ENCODE data around the gene G6PC1.
"Not testable (repeated sequence)": the region's sequence is repeated elsewhere in the genome, so short reads cannot be mapped to it uniquely, and the experiment has no call there.

The G6PC1 gene

GRCh38 chr17:42900460-42901331, at the start of gene G6PC1:
TSS of gene G6PC1 (plus strand) at chr17:42900799. CDS start at chr17:42900877, 78 bp downstream.
- no peak for DNase-seq

DNA sequence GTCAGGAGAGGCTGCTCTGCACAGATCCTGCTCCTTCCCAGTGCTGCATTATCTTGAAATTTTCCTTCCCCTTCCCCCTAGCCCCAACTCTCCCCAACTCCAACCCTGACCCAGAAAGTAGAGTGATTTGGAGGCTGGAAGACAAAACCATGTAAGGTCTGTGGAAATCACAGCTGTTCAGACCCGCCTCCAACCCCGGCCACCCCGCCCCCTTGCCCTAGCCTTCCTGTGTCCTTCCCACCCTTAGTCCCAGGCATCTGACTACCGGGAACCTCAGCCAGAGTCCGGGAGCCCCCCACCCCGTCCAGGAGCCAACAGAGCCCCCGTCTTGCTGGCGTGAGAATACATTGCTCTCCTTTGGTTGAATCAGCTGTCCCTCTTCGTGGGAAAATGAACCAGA, 49.6 kb upstream of the G6PC1 start, which contains the start of gene AOC3:
TSS of gene AOC3 (plus strand) at position 246 of the 400 bp plus-strand sequence. CDS start at position 391, 145 bp downstream.
- DNase-seq, result no peak

DNA sequence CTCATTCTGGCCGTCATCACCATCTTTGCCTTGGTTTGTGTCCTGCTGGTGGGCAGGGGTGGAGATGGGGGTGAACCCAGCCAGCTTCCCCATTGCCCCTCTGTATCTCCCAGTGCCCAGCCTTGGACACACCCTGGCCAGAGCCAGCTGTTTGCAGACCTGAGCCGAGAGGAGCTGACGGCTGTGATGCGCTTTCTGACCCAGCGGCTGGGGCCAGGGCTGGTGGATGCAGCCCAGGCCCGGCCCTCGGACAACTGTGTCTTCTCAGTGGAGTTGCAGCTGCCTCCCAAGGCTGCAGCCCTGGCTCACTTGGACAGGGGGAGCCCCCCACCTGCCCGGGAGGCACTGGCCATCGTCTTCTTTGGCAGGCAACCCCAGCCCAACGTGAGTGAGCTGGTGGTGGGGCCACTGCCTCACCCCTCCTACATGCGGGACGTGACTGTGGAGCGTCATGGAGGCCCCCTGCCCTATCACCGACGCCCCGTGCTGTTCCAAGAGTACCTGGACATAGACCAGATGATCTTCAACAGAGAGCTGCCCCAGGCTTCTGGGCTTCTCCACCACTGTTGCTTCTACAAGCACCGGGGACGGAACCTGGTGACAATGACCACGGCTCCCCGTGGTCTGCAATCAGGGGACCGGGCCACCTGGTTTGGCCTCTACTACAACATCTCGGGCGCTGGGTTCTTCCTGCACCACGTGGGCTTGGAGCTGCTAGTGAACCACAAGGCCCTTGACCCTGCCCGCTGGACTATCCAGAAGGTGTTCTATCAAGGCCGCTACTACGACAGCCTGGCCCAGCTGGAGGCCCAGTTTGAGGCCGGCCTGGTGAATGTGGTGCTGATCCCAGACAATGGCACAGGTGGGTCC, 49.0 kb upstream of the G6PC1 start:
- not testable (repeated sequence) for DNase-seq

DNA sequence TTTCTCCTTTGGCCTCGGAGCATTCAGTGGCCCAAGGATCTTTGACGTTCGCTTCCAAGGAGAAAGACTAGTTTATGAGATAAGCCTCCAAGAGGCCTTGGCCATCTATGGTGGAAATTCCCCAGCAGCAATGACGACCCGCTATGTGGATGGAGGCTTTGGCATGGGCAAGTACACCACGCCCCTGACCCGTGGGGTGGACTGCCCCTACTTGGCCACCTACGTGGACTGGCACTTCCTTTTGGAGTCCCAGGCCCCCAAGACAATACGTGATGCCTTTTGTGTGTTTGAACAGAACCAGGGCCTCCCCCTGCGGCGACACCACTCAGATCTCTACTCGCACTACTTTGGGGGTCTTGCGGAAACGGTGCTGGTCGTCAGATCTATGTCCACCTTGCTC, 48.2 kb upstream of the G6PC1 start:
- no peak for DNase-seq

DNA sequence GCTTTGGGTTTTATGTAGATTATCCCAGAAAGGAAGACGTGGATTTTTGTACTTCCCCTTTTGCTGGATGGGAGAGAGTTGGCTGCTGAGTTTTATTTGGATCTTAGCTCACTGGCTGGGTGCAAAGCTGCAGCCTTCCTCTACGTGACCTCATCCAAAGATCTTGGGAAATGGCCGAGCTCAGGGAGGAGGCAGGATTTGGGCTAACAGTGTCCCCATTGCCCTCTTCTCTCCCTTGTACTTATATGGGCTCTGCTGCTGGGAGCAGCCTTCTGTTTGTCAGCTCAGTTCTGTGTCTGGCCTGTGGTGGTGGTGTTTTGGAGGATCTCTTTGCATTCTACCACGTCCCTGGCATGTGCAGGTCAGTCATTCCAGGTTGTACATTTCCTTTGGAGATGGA, 47.6 kb upstream of the G6PC1 start:
- no peak for DNase-seq

DNA sequence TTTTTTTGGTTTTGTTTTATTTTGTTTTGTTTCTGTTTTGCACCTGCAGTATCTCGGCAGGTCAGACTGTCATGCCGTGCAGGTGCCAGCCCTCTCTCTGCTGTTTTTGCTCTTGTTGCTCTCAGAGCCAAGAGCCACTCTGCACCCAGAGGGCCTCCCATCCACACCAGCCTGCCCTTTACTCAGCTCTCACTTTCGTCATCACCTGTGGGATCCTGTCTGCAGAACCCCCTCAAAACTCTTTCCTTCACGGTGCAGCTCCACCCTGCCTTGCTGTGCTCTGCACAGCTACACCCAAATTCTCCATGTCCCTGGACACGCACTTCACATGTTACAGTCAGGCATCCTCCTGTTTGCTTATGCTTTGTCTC, 47.0 kb upstream of the G6PC1 start:
- DNase-seq, result no peak

GRCh38 chr17:42853968-42854790, 46.4 kb upstream of the G6PC1 start:
- DNase-seq, result no peak

DNA sequence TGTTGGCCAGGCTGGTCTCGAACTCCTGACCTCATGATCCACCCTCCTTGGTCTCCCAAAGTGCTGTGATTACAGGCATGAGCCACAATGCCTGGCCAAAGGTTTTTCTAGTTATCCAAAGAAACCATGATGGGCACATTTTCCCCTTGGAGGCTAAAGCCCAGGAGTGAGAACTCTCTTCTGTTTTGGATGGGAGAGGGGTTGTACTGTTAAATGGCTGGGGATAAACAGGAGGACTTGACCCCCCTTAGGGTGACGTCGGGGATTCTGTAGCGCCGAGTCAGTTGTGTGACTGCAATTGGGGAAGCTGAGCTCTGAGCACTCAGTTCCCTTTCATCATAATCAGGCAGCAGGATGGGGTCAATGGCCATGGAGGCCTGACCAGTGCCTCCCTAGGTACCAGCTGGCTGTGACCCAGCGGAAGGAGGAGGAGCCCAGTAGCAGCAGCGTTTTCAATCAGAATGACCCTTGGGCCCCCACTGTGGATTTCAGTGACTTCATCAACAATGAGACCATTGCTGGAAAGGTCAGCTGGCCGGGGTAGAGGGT, 45.5 kb upstream of the G6PC1 start:
- DNase-seq, result no peak

- DNase-seq, result not testable (repeated sequence)
These were observed 44.5 kb upstream of the G6PC1 start for GRCh38 chr17:42856093-42856492.

- DNase-seq, result not testable (repeated sequence)
These were observed 44.1 kb upstream of the G6PC1 start for GRCh38 chr17:42856516-42856915.

GRCh38 chr17:42857389-42857788, 43.2 kb upstream of the G6PC1 start:
- DNase-seq, result no peak

DNA sequence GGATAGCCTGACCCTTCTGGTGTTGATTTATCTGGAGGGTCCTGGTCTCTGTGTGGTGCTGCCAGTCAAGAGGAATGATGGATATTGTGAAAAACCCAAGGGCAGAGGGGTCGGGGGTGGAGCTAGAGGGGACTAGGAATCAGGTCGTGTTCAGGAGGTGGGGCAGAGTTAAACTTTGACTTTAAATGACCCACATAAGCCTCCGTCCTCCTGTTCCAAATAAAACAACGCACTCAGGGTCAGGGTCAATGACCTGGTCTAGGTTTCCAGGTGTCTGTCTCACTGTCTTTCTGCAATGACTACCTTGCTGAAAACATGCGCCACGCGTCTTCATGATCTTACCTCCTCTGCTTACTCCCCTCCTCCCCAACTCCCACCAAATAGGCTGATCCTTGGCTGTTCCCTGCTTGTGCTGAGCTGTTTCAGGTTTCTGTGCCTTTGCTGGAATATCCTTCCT, 34.9 kb upstream of the G6PC1 start:
- DNase-seq, result no peak

DNA sequence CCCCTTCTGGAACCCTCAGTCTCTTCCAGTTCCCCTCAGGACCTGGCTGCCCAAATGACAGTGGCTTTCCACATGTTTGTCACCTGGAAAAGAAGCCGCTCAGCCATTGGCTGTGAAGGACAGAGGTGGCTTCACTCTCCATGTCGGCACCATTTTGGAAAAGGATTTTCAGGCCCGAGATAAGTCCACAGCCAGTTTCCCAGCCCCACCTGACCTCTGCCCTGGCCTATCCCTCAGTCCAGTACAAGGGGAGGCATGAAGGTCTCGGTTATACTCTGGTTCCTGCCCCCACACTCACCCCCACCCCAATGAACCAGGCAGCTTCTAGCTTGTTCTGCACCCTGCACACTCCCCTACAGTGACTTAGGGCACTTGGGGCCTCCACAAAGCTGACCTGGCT, 34.4 kb upstream of the G6PC1 start:
- DNase-seq, result no peak

DNA sequence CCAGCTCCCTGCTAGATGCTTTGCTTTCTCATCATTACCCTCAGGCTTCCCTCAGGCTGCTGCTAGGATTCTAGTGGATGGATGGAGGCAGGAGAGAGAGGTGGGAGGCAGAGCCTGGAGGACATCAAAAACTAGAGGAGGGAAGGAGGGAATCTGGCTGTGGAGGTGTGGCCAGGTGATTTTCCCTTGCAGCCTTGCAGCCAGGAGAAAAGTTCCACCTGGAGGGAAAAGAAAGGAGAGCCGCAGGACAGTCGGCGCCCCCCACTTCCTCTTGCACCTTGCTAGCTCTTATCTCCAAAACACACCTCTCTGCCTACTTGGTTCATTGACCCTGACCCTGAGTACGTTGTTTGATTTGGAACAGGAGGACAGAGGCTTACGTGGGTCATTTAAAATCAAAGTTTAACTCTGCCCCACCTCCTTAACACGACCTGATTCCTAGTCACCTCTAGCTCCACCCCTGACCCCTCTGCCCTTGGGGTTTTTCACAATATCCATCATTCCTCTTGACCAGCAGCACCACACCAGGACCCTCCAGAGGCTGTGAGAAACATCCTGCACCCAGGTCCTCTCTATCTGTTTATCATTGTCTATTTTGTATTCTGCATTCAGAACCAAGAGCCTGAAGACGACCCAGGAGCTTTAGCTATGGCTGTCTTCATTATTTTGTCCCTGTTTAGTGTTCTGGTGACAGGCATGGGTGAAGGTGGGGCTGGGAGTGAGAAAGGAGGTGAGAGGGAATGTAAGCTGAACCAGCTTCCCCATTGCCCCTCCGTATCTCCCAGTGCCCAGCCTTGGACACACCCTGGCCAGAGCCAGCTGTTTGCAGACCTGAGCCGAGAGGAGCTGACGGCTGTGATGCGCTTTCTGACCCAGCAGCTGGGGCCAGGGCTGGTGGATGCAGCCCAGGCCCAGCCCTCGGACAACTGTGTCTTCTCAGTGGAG, 33.7 kb upstream of the G6PC1 start:
- no peak for DNase-seq

DNA sequence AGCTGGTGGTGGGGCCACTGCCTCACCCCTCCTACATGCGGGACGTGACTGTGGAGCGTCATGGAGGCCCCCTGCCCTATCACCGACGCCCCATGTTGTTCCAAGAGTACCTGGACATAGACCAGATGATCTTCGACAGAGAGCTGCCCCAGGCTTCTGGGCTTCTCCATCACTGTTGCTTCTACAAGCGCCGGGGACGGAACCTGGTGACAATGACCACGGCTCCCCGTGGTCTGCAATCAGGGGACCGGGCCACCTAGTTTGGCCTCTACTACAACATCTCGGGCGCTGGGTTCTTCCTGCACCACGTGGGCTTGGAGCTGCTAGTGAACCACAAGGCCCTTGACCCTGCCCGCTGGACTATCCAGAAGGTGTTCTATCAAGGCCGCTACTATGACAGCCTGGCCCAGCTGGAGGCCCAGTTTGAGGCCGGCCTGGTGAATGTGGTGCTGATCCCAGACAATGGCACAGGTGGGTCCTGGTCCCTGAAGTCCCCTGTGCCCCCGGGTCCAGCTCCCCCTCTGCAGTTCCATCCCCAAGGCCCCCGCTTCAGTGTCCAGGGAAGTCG, 32.8 kb upstream of the G6PC1 start:
- not testable (repeated sequence) for DNase-seq

- DNase-seq, result no peak
These were observed 32.3 kb upstream of the G6PC1 start for GRCh38 chr17:42868338-42868737.

- DNase-seq, result no peak
These were observed 29.0 kb upstream of the G6PC1 start for GRCh38 chr17:42871647-42872046.

- DNase-seq, result no peak
These were observed 28.2 kb upstream of the G6PC1 start for GRCh38 chr17:42872251-42872965.

GRCh38 chr17:42873315-42873714, 27.3 kb upstream of the G6PC1 start:
- no peak for DNase-seq
